ENCODE results near the gene SPPL3.

The SPPL3 gene

DNA sequence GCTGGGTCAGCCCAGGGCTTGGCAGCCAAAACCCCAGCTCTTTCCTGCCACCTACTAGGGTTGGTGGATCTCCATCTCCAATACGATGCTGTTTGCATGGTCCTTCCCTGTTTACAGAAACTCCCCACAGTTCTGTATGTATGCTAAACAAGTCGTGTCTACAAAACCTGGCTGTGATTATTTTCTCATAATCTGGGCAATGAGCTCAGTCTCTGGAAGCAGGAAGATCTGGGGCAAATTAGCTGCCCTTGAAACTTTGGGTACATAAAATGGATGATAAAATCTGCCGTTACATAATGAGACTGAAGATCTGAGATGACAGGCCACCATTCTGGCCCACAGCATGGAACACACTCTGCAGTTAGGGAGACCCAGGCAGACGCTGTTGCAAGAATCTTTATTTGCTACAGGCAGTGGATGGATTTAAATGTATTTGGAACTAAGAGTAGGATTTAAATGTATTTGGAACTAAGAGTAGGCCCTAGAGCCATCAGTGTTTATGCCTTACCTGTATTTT lies 146.9 kb downstream of the SPPL3 start:
- Histone ChIP-seq H2AFZ (ENCODE audit: low read depth) (no peak overlapping the region), H3K27ac (no peak overlapping the region), H3K36me3 (ENCODE audit: insufficient read depth) (no peaks in the 10 kb centered on the region), H3K79me2 (ENCODE audit: insufficient read depth, low read depth) (no peaks in the 10 kb centered on the region), H3K27me3 (ENCODE audit: insufficient read depth, low read depth) (no peaks in the 10 kb centered on the region), H4K20me1 (ENCODE audit: insufficient read depth) (no peaks in the 10 kb centered on the region), H3K9ac (no peak overlapping the region), H3K4me3 (IDR thresholded peaks at IDR 0.05; ENCODE audit: insufficient read depth, low read depth, low read length) (no peak overlapping the region), H3K4me1 (ENCODE audit: low read depth, poor library complexity, severe bottlenecking) (no peaks in the 10 kb centered on the region), H3K4me2 (no peak overlapping the region)
- TF ChIP-seq, protein P1, sequence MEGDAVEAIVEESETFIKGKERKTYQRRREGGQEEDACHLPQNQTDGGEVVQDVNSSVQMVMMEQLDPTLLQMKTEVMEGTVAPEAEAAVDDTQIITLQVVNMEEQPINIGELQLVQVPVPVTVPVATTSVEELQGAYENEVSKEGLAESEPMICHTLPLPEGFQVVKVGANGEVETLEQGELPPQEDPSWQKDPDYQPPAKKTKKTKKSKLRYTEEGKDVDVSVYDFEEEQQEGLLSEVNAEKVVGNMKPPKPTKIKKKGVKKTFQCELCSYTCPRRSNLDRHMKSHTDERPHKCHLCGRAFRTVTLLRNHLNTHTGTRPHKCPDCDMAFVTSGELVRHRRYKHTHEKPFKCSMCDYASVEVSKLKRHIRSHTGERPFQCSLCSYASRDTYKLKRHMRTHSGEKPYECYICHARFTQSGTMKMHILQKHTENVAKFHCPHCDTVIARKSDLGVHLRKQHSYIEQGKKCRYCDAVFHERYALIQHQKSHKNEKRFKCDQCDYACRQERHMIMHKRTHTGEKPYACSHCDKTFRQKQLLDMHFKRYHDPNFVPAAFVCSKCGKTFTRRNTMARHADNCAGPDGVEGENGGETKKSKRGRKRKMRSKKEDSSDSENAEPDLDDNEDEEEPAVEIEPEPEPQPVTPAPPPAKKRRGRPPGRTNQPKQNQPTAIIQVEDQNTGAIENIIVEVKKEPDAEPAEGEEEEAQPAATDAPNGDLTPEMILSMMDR (conservative IDR thresholded peaks at IDR 0.05; ENCODE audit: low read depth, low read length), result no peak

DNA sequence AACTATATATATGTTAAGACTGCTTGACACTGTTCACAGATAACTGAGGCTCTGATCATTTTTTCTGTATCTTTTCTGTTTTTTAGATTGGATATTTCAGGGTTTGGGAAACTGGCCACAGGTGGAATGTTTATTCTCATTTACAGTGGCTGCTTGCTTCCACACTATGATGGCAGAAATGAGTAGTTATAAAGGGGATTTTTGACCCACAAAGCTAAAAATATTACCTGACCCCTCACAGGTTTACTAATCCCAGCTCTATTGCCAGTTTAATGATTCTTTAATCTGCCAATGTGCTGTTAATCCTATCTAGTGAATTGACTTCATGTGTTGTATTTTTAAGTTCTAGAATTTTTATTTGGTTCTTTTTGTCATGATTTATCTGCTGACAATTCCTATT lies 148.9 kb downstream of the SPPL3 start:
- no peaks in the 10 kb centered on the region for H4K20me1 ChIP-seq (ENCODE audit: insufficient read depth)
- no peaks in the 10 kb centered on the region for H3K27me3 ChIP-seq (ENCODE audit: insufficient read depth, low read depth)
- no peak overlapping the region for H2AFZ ChIP-seq (ENCODE audit: low read depth)
- H3K27ac ChIP-seq, result no peak overlapping the region
- TF ChIP-seq, protein P1 (conservative IDR thresholded peaks at IDR 0.05; ENCODE audit: low read depth, low read length), result no peak
- no peak overlapping the region for H3K4me3 ChIP-seq (IDR thresholded peaks at IDR 0.05; ENCODE audit: insufficient read depth, low read depth, low read length)
- no peaks in the 10 kb centered on the region for H3K36me3 ChIP-seq (ENCODE audit: insufficient read depth)
- H3K4me1 ChIP-seq (ENCODE audit: low read depth, poor library complexity, severe bottlenecking), result no peaks in the 10 kb centered on the region
- H3K9ac ChIP-seq, result no peak overlapping the region
- H3K79me2 ChIP-seq (ENCODE audit: insufficient read depth, low read depth), result no peaks in the 10 kb centered on the region
- H3K4me2 ChIP-seq, result no peak overlapping the region

DNA sequence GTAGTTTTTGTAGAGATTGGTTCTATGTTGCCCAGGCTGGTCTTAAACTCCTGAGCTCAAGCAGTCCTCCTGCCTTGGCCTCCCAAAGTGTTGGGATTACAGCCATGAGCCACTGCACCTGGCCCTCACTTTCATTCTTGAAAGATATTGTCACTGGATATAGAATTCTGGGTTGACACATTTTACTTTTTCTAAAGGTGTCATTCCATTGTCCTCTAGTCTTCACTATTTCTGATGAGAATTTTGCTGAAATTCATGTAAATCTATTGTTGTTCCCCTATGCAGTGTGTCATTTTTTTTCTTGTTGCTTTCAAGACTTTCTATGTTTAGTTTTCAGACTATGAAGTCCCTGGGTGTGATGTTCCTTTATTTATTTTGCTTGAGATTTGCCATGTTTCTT lies 149.4 kb downstream of the SPPL3 start:
- H3K4me3 ChIP-seq (IDR thresholded peaks at IDR 0.05; ENCODE audit: insufficient read depth, low read depth, low read length), result no peak overlapping the region
- no peak overlapping the region for H3K27ac ChIP-seq
- no peaks in the 10 kb centered on the region for H3K36me3 ChIP-seq (ENCODE audit: insufficient read depth)
- no peak overlapping the region for H3K9ac ChIP-seq
- no peak overlapping the region for H3K4me2 ChIP-seq
- H3K27me3 ChIP-seq (ENCODE audit: insufficient read depth, low read depth), result no peaks in the 10 kb centered on the region
- no peaks in the 10 kb centered on the region for H3K79me2 ChIP-seq (ENCODE audit: insufficient read depth, low read depth)
- no peaks in the 10 kb centered on the region for H4K20me1 ChIP-seq (ENCODE audit: insufficient read depth)
- no peak overlapping the region for H2AFZ ChIP-seq (ENCODE audit: low read depth)
- H3K4me1 ChIP-seq (ENCODE audit: low read depth, poor library complexity, severe bottlenecking), result no peaks in the 10 kb centered on the region
- TF ChIP-seq, protein P1 (conservative IDR thresholded peaks at IDR 0.05; ENCODE audit: low read depth, low read length), result no peak

DNA sequence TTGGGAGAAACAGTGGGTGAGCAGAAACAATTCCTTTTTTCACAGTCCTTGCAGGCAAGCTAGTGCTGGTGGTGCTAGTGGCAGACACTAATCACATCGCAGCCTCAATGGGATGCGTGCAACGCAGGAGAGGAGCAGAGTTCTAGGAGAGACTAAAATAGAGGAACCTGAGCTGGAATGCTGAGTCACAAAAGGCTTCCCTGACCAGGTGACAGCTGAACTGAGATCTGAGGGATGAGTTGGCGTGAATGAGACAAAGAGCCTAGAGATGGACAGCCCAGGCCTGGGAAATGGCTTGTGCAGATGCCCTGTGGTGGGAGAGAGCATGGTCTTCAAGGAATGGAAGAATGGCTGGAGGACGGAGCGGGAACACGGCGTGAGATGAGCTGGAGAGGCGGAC lies 152.8 kb downstream of the SPPL3 start:
- H3K27ac ChIP-seq, result no peak overlapping the region
- TF ChIP-seq, protein P1 (conservative IDR thresholded peaks at IDR 0.05; ENCODE audit: low read depth, low read length), result no peak
- no peak overlapping the region for H3K9ac ChIP-seq
- H3K4me2 ChIP-seq, result no peak overlapping the region
- H4K20me1 ChIP-seq (ENCODE audit: insufficient read depth), result no peaks in the 10 kb centered on the region
- no peaks in the 10 kb centered on the region for H3K36me3 ChIP-seq (ENCODE audit: insufficient read depth)
- no peaks in the 10 kb centered on the region for H3K27me3 ChIP-seq (ENCODE audit: insufficient read depth, low read depth)
- no peaks in the 10 kb centered on the region for H3K79me2 ChIP-seq (ENCODE audit: insufficient read depth, low read depth)
- H2AFZ ChIP-seq (ENCODE audit: low read depth), result no peak overlapping the region
- no peaks in the 10 kb centered on the region for H3K4me1 ChIP-seq (ENCODE audit: low read depth, poor library complexity, severe bottlenecking)
- H3K4me3 ChIP-seq (IDR thresholded peaks at IDR 0.05; ENCODE audit: insufficient read depth, low read depth, low read length), result no peak overlapping the region
